Dendritic cell treated with granulocyte-macrophage colony-stimulating factor and Interleukin-4, amounts not matched to agents 40 ng/mL and 50 ng/mL, for 4 days (primary cell): Measurements from ENCODE around the gene GSTM3.
"Not testable (repeated sequence)": the region's sequence is repeated elsewhere in the genome, so short reads cannot be mapped to it uniquely, and the experiment has no call there.

Experiments
- H3K27ac Mint-ChIP-seq: one replicate; pipeline ENCODE4 v1.8.0; 2022; ENCODE audit warnings: mild to moderate bottlenecking, mixed read lengths
- H3K27me3 Mint-ChIP-seq: one replicate; pipeline ENCODE4 v1.8.0; 2022; ENCODE audit warnings: mild to moderate bottlenecking, mixed read lengths
- H3K36me3 Mint-ChIP-seq: one replicate; pipeline ENCODE4 v1.8.0; 2022; ENCODE audit warnings: low read depth, mixed read lengths
- H3K4me1 Mint-ChIP-seq: one replicate; pipeline ENCODE4 v1.8.0; 2022; ENCODE audit warnings: low read depth, mixed read lengths
- H3K4me3 Mint-ChIP-seq: one replicate; pipeline ENCODE4 v1.8.0; 2022; ENCODE audit warnings: mild to moderate bottlenecking, moderate library complexity, mixed read lengths
- H3K9me3 Mint-ChIP-seq: one replicate; pipeline ENCODE4 v1.8.0; 2022; ENCODE audit warnings: mixed read lengths
- intact Hi-C: fragments of 100-400 bp; cut with micrococcal nuclease; formaldehyde crosslinking; loops from one replicate; pipeline ENCODE4 v1.15.0; 2022

The GSTM3 gene

GRCh38 chr1:109762039-109762585, 21.3 kb upstream of the GSTM3 start:
- no peak overlapping the region for H3K4me3 Mint-ChIP-seq
- intact Hi-C loops, result no loop called here
- H3K27ac Mint-ChIP-seq, result peak overlapping the region; percentile 68
- no peaks in the 10 kb centered on the region for H3K9me3 Mint-ChIP-seq
- peaks cover 38% of the 10 kb centered on the region for H3K4me1 Mint-ChIP-seq
- H3K36me3 Mint-ChIP-seq, result no peaks in the 10 kb centered on the region
- no peaks in the 10 kb centered on the region for H3K27me3 Mint-ChIP-seq

DNA sequence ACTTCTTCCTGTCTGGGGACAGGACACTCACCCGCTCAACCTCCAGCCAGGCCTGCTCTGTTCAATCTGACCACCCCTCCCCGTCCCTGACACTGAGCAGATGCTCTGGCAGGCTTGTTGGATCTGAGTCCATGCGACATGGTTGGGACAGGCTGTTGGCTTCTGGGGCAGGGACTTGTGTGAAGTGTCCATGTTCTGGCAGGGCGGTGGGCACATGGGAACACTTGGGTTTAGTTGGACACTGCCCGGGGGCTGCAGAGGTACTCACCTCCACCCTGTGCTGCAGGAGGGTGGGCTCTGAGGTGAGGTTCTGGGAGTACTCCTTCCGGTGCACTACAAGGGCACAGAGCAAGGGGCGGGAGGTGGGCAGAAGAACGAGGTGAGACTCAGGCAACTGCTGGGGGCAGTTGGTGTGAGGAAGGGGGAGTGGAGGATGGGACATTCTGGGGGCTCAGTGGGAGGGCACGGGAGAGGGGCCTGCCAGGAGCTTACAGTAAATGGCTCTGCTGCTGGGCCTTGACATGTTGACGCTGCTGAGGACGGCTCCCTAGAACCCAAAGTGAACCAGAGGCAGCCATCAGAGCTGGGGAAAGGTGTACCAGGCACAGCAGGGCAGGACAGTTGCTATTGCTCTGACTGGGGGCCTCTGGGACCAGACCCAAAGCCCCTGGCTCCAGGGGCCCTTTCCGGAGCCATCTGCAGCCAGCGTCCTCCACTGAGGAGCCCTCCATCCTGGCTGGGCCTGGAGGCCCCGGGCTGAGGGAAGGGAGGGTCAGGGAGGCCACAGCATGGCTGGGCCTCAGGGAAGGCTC, 20.6 kb upstream of the GSTM3 start:
- Mint-ChIP-seq H3K36me3 (no peaks in the 10 kb centered on the region), H3K27ac (peak overlapping the region; percentile 31), H3K4me1 (peaks cover 38% of the 10 kb centered on the region), H3K4me3 (no peak overlapping the region), H3K9me3 (no peaks in the 10 kb centered on the region), H3K27me3 (no peaks in the 10 kb centered on the region)
- intact Hi-C loops, result no loop called here

- H3K27ac Mint-ChIP-seq, result peak overlapping the region; percentile 31
- no peaks in the 10 kb centered on the region for H3K36me3 Mint-ChIP-seq
- peaks cover 42% of the 10 kb centered on the region for H3K4me1 Mint-ChIP-seq
- H3K4me3 Mint-ChIP-seq, result no peak overlapping the region
- no peaks in the 10 kb centered on the region for H3K27me3 Mint-ChIP-seq
- no peaks in the 10 kb centered on the region for H3K9me3 Mint-ChIP-seq
- intact Hi-C loops, result no loop called here
Measured at GRCh38 chr1:109760581-109761226, 19.9 kb upstream of the GSTM3 start.

DNA sequence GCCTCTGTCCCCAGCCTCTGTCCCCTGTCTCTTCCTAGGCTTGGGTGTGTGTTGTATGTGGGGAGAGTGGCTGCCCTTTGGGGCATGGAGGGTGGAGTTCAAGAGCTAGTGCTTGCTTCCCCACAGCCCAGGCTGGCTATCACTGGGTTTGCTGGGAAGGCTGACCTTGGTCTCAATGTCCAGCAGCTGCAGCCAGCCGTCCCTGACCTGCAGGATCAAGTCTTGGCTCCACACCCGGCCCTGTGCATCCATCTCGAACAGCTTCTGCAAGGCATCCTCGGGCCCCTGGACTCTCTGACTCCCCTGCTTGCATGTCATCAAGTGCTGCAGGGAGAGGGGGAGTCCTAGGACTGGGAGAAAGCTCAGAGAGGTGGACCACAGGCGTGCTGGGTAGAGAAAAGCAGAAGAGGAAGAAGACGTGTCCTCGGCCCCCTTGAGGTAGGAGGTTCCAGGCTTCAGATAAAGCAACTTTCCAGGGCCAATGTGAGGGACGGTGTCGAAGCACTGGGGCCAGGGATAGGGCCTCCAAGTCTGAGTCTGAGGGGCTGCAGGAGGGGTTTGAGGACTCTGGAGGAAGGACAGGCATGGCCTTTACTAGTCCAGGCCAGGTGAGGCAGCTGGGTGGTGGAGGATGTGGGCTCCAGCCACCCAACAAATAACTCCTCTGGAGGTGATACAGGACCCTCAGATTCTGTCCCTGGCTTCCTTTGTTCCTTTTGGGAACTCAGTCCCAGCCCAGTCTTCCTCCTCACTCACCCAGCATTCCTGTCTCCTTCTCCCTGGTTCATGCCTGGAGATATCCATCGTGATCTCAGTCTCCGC, 18.9 kb upstream of the GSTM3 start:
- H3K4me3 Mint-ChIP-seq, result no peak overlapping the region
- peaks cover 45% of the 10 kb centered on the region for H3K4me1 Mint-ChIP-seq
- H3K9me3 Mint-ChIP-seq, result no peaks in the 10 kb centered on the region
- H3K27me3 Mint-ChIP-seq, result no peaks in the 10 kb centered on the region
- no peaks in the 10 kb centered on the region for H3K36me3 Mint-ChIP-seq
- intact Hi-C loops, result no loop called here
- H3K27ac Mint-ChIP-seq, result peak overlapping the region; percentile 31

DNA sequence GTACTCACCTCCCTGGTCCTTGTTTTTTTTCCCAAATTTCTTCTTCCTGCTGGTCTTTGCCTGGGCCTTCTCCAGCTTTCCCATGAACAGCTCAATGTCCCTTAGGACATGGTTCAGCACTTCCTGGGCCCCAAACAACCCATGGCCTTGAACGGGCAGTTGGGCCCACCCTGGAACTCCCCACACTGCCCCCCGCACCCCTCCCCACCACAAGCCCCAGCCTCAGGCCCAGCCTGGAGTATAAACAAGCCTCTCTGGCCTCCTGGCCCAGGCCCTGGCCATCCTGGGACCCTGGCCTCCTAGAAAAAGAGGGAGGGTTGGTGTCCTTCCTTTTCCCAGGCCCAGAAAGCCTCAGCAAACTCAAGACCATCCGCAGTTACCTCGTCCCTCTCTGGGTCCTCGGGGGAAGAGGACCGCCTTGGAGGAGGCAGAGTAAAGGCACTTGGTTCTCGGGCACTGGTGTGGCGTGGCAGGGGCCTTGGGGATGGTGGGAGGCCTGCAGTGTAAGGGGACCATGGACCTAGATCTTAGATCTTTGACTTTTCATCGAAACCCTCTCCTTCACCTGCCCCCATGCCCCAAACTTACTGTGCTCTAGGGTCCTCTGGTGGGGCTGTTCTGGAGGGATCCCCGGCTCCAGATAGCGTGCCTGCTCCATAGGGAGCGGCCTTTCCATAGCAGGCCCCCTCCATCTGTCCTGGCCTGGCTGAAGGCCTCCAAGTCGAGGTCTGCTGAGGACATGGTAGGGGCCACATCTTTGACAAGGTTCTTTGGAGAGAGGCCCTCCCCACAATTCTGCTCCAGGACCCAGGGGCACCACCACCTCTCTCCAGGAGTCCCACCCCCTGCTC, 17.3 kb upstream of the GSTM3 start:
- intact Hi-C loops, result no loop called here
- H3K9me3 Mint-ChIP-seq, result no peaks in the 10 kb centered on the region

DNA sequence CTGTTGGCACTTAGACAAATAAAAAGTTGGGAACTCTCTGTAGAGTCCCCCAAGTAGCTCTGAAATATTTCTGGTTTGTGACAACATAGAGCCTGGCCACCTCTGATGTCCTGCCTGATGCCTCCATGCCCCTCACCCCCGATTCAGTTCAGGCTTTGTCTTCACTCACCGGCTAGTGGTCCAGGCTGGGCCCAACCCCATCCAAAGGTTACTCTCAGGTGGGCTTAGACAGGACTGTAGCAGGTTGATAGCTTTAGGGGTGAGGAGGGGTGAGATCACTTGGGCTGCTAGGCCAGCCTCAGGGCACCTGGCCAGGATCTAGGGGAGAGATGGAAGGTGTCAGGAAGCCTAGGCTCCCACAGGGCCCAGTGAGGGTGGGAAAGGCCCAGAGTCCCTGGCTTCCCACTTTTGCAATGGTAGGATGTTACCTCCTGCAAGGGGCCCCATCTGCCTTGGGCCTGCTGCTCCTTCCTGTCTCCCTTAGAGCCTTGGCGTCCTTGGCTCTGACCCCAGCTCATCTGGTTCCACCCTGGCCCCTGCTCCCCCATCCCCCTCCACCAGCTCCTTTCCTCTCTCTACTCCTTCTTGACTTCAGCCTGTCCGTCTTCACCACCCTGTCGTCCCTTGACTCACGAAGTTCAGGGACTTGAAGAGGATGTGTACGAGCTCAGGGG, 16.1 kb upstream of the GSTM3 start:
- no peak overlapping the region for H3K4me3 Mint-ChIP-seq
- H3K36me3 Mint-ChIP-seq, result no peaks in the 10 kb centered on the region
- intact Hi-C loops, result no loop called here
- no peaks in the 10 kb centered on the region for H3K9me3 Mint-ChIP-seq
- H3K27me3 Mint-ChIP-seq, result no peaks in the 10 kb centered on the region
- H3K27ac Mint-ChIP-seq, result no peak overlapping the region
- peaks cover 19% of the 10 kb centered on the region for H3K4me1 Mint-ChIP-seq

More for the DNA sequence above, 17.3 kb upstream of the GSTM3 start:
- H3K36me3 Mint-ChIP-seq, result no peaks in the 10 kb centered on the region
- no peak overlapping the region for H3K4me3 Mint-ChIP-seq
- H3K27me3 Mint-ChIP-seq, result no peaks in the 10 kb centered on the region
- peaks cover 31% of the 10 kb centered on the region for H3K4me1 Mint-ChIP-seq
- no peak overlapping the region for H3K27ac Mint-ChIP-seq

DNA sequence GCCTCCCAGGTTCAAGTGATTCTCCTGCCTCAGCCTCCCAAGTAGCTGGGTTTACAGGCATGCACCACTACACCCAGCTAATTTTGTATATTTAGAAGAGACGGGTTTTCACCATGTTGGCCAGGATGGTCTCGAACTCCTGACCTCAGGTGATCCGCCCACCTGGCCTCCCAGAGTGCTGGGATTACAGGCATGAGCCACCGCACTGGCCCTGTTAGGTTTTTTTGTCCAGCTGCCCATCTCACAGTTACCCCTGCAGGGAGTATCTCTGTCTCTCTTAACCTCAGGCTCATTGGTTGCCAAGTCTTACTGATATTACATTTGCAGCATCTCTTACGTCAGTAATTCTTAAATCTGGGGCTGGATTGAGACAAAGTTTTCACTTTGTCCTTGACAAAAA, 15.5 kb upstream of the GSTM3 start:
- H3K4me1 Mint-ChIP-seq, result peaks cover 17% of the 10 kb centered on the region
- H3K4me3 Mint-ChIP-seq, intact Hi-C loops, H3K27me3 Mint-ChIP-seq, H3K36me3 Mint-ChIP-seq, H3K9me3 Mint-ChIP-seq, H3K27ac Mint-ChIP-seq: not testable (repeated sequence)

- Mint-ChIP-seq H3K27ac (no peak overlapping the region), H3K4me1 (peaks cover 10% of the 10 kb centered on the region), H3K4me3 (no peak overlapping the region), H3K9me3 (no peaks in the 10 kb centered on the region), H3K36me3 (no peaks in the 10 kb centered on the region), H3K27me3 (peaks cover 7% of the 10 kb centered on the region)
- intact Hi-C loops, result no loop called here
Measured at GRCh38 chr1:109754738-109755137, 13.9 kb upstream of the GSTM3 start.

DNA sequence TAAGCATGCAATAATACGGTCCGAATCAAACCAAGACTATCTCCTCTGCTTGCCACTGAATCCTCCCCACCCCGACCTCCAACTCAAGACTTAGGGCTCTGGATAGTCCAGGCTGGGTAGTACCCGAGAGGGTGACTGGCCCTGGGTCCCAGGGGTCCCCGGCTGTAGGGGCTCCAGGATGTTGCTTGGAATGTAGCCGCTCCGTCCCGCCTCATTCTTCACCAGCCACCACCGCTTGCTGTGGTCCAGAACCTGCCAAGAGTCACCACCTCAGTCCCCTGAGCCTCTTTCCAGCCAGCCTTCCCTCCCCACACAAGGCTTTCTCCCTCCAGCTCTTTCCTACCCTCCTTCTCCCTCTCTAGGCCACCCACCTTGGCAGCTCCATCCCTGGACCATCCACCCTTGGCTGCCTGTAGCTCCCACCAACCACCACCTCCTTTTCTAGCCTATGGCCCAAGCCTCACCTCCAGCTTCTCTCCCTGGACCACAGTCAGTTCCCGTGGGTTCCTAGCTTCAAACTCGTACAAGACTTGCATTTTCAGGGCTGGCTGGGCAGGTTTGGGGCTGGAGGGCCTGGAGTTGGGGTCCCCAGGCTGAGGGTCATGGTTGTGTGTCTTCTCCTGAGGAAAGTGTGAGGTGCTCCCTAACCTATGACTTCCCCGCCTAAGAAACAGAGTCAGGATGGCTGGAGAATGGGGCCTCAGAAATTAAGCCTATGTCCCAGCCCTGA, 10.9 kb upstream of the GSTM3 start:
- Mint-ChIP-seq H3K27me3 (peaks cover 18% of the 10 kb centered on the region), H3K27ac (no peak overlapping the region), H3K4me3 (no peak overlapping the region), H3K9me3 (no peaks in the 10 kb centered on the region), H3K36me3 (no peaks in the 10 kb centered on the region), H3K4me1 (peaks cover 7% of the 10 kb centered on the region)
- intact Hi-C loops, result no loop called here

- H3K4me1 Mint-ChIP-seq, result peaks cover 5% of the 10 kb centered on the region
- H3K27me3 Mint-ChIP-seq, result peaks cover 20% of the 10 kb centered on the region
- intact Hi-C loops, result no loop called here
- no peak overlapping the region for H3K4me3 Mint-ChIP-seq
- H3K27ac Mint-ChIP-seq, result no peak overlapping the region
- no peaks in the 10 kb centered on the region for H3K9me3 Mint-ChIP-seq
- H3K36me3 Mint-ChIP-seq, result no peaks in the 10 kb centered on the region
Measured at GRCh38 chr1:109750920-109751319, 10.1 kb upstream of the GSTM3 start.

- Mint-ChIP-seq H3K27ac (no peak overlapping the region), H3K4me1 (no peaks in the 10 kb centered on the region), H3K36me3 (no peaks in the 10 kb centered on the region), H3K27me3 (peaks cover 22% of the 10 kb centered on the region), H3K9me3 (no peaks in the 10 kb centered on the region), H3K4me3 (no peak overlapping the region)
- intact Hi-C loops, result no loop called here
Measured at GRCh38 chr1:109750241-109750882, 9.5 kb upstream of the GSTM3 start.

DNA sequence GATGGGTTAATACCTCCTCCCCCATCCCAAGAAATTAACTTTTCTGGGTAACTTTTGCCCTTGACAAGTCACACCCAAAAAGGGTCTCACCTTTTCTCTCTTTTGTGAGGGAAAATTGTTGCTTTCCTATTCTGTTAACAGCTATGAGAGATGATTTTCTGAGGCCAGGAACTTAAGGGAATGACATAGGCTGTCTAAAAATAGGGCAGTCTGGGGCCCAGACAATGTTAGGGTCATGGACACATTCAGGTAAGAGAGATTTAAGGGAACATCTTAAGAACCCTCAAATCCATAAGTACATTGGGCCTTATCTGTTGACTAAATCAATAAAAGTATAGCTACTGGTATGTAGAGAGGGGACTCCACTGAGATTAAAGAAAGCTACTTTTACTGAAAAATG, 8.4 kb upstream of the GSTM3 start:
- H3K36me3 Mint-ChIP-seq, result no peaks in the 10 kb centered on the region
- H3K4me1 Mint-ChIP-seq, result no peaks in the 10 kb centered on the region
- intact Hi-C loops, result no loop called here
- peaks cover 27% of the 10 kb centered on the region for H3K27me3 Mint-ChIP-seq
- no peak overlapping the region for H3K27ac Mint-ChIP-seq
- H3K4me3 Mint-ChIP-seq, result no peak overlapping the region
- no peaks in the 10 kb centered on the region for H3K9me3 Mint-ChIP-seq
